Muscle layer of colon (tissue), 2 donors: ENCODE results near the gene BCORL1.

Experiments used
- H3K27ac ChIP-seq: one replicate; pipeline ENCODE4 v1.7.0; 2013; ENCODE audit warnings: low read depth, mild to moderate bottlenecking, low read length, moderate library complexity
- H3K27me3 ChIP-seq, 2 donors: one replicate each; pipeline ENCODE4 v1.7.0; 2013; ENCODE audit warnings: low read length in 2 of 2, mild to moderate bottlenecking in 2 of 2; ENCODE audit not compliant: insufficient read depth in 2 of 2, control insufficient read depth in 1 of 2
- H3K36me3 ChIP-seq: one replicate; pipeline ENCODE4 v1.7.0; 2013; ENCODE audit warnings: mild to moderate bottlenecking, low read length; ENCODE audit not compliant: insufficient read depth
- H3K4me1 ChIP-seq: one replicate; pipeline ENCODE4 v1.7.0; 2013; ENCODE audit warnings: mild to moderate bottlenecking, low read length; ENCODE audit not compliant: insufficient read depth
- H3K4me3 ChIP-seq, 2 donors: one replicate each; pipeline ENCODE4 v1.7.0; 2013; ENCODE audit warnings: low read length in 2 of 2, low read depth in 1 of 2, mild to moderate bottlenecking in 1 of 2, moderate library complexity in 1 of 2
- H3K9ac ChIP-seq: one replicate; pipeline ENCODE4 v1.7.0; 2013; ENCODE audit warnings: low read length
- H3K9me3 ChIP-seq: one replicate; pipeline ENCODE4 v1.7.0; 2013; ENCODE audit warnings: mild to moderate bottlenecking, low read length
- donor health status: abdominal sarcoma.
- donor health status: Adenocarcinoma of cecum.

The BCORL1 gene

DNA sequence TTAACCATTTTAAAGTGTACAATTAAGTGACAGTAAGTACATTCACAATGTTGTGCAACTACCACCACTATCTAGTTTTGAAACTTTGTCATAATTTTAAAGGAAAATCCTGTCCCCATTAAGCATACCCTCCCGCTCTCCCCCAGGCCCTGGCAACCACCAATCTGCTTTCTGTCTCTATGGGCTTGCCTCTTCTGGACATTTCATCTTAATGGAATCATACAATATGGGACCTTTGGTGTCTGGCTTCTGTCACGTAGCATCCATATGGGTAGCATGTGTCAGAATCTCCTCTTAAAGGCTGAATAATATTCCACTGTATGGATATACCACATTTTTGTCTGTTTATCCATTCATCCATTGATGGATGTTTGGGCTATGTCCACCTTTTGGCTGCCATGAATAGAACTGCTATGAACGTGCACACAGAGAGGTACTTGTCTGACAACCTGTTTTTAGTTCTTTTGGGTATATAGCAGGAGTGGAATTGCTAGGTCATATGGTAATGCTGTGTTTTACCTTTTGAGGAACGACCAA is 66.3 kb downstream of the BCORL1 start:
- H3K27ac ChIP-seq, result no peak overlapping the region
- peaks cover 26% of the 10 kb centered on the region for H3K36me3 ChIP-seq
- H3K4me3 ChIP-seq, result no peak overlapping the region
- H3K27me3 ChIP-seq, result peaks cover 0 to 7% of the 10 kb centered on the region in 2 donors
- H3K4me1 ChIP-seq, result no peaks in the 10 kb centered on the region
- H3K9ac ChIP-seq, result no peak overlapping the region
- H3K9me3 ChIP-seq, result no peaks in the 10 kb centered on the region

DNA sequence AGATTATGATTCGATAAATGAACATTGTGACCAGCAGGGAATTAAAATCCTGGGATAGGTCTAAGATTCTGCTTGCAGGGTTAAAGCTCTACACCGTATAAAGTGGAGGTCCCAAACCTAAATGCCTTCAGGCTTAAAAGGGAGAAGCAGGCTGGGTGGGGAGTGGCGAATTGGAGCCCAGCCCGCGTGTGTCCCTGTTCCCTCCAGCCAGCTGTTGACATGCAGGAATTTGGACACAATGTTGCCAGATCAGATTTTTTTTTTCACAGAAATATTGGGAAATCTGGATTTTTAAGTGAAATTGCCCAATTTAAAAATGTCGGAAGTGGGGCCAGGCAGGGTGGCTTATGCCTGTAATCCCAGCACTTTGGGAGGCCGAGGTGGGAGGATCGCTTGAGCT is 67.4 kb downstream of the BCORL1 start:
- peaks cover 26% of the 10 kb centered on the region for H3K36me3 ChIP-seq
- peaks cover 0 to 7% of the 10 kb centered on the region in 2 donors for H3K27me3 ChIP-seq

DNA sequence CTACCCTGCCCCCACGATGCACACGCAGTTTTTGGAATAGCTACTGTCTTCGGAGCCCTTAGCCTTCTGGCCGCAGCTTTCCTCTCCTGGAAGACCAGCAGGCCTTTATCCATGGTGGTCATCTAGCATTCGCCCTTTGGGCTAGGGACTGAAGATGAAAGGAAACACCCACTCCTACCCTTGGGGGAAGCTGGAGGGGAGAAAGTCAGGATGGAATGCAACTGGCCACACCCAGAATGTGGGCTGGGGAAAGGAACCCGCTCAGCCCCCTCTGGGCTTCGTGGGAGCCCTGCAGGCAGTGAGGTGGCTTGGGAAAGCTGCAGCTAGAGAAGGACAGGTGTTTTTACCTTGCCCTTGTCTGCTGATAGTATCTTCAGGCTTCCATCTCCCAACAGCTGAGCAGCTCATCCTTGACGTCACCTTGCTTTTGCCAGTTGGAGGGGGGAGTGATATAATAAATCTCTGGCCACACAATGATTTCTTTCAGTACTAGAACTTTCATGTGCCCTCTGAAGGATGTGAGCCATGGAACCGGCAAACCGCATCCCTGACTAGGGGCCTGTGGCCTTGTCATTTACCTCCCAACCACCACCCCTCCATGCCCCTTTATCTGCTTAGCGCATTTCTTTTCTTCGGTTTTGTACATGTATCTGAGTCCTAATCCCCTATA is 68.9 kb downstream of the BCORL1 start:
- Histone ChIP-seq H3K27ac (no peak overlapping the region), H3K9ac (no peak overlapping the region), H3K27me3 (peaks cover 0 to 7% of the 10 kb centered on the region in 2 donors), H3K4me1 (peaks cover 3% of the 10 kb centered on the region), H3K9me3 (no peaks in the 10 kb centered on the region), H3K36me3 (peaks cover 26% of the 10 kb centered on the region), H3K4me3 (no peak overlapping the region)

More for the DNA sequence above, 67.4 kb downstream of the BCORL1 start:
- no peaks in the 10 kb centered on the region for H3K4me1 ChIP-seq
- no peaks in the 10 kb centered on the region for H3K9me3 ChIP-seq
- H3K27ac ChIP-seq, result no peak overlapping the region
- H3K4me3 ChIP-seq, result no peak overlapping the region
- H3K9ac ChIP-seq, result no peak overlapping the region

DNA sequence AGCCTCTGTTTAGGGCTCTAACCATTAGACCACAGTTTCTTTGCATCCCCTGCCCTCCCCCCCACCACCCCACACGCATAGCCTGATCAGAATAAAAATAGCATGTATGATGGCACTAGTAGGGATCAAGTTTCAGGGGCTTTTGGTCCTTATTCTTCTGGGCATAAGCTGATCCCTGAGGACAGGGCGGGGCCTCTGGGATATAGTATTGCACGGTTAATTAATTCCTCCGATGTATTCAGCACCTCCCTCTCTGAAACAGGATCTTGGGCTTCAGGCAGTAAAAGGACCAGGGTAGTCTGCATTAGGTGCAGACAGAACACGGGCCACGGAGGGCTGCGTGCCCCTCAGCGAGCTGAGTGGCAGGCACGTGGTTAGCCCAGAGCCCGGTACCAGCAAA is 70.8 kb downstream of the BCORL1 start:
- Histone ChIP-seq H3K4me1 (peaks cover 3% of the 10 kb centered on the region), H3K9ac (no peak overlapping the region), H3K36me3 (peaks cover 12% of the 10 kb centered on the region), H3K27me3 (peaks cover 0 to 8% of the 10 kb centered on the region in 2 donors), H3K27ac (no peak overlapping the region), H3K9me3 (no peaks in the 10 kb centered on the region), H3K4me3 (no peak overlapping the region)

DNA sequence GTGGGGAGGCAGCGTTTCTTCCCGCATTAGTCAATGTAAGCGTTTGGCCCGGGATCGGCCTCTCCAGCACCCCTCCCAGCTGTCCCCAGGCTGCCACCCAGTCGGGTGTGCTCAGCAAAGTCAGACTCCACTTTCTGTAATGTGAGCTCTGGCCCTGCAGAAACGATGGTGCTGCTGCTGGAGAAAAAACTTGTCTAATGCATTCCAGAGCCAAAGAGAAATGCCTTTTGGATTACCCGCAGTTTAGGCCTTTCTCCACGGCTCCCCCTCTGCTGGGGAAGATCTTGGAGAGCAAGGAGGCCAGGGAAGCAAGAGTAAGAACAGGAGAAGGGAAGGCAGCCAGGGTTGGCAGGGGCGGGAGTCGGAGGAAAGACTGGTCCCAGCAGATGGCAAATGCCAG is 72.7 kb downstream of the BCORL1 start:
- Histone ChIP-seq H3K4me1 (peaks cover 17% of the 10 kb centered on the region), H3K27ac (peak overlapping the region; percentile 28), H3K27me3 (peaks cover 0 to 8% of the 10 kb centered on the region in 2 donors), H3K36me3 (peaks cover 11% of the 10 kb centered on the region), H3K4me3 (no peak overlapping the region), H3K9ac (no peak overlapping the region), H3K9me3 (no peaks in the 10 kb centered on the region)

DNA sequence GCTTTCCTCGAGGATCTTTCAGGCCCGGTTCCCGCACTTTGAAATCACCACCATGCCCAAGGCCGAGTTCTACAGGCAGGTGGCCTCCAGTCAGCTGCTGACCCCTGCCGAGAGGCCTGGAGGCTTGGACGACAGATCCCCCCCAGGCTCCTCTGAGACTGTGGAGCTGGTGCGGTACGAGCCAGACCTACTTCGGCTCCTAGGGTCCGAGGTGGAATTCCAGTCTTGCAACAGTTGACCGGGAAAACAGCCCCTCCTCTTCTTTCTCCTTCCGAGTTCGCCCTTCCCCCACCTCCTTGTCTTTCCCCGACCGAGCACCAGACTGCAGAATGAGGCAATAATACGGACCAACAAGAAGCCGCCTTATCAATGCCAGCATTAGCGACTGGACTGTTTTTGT is 73.5 kb downstream of the BCORL1 start:
- Histone ChIP-seq H3K9me3 (no peaks in the 10 kb centered on the region), H3K27ac (no peak overlapping the region), H3K4me3 (no peak overlapping the region), H3K4me1 (peaks cover 19% of the 10 kb centered on the region), H3K27me3 (peaks cover 0 to 14% of the 10 kb centered on the region in 2 donors), H3K9ac (no peak overlapping the region), H3K36me3 (peaks cover 11% of the 10 kb centered on the region)

DNA sequence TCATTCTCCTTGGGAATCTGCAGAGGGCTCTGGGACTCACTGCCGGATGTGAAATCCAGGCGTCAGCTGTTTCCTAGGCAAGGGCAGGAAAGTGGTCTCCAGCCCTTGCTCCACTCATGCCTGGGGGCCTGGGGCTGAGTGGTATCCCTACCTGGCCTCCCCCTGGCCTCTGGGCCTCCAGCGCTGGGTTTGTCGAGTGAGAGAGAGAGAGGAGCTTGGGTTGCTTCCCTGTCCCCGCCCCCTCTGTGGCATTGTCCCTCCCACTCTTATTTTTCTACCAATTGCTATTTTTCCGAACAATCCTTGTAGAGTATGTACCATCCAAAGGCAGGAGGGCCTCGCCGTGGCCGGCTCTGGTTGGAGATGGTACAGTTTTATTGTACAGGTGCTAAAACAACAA is 74.8 kb downstream of the BCORL1 start:
- no peaks in the 10 kb centered on the region for H3K9me3 ChIP-seq
- peaks cover 4% of the 10 kb centered on the region for H3K36me3 ChIP-seq
- H3K4me3 ChIP-seq, result no peak overlapping the region
- no peak overlapping the region for H3K9ac ChIP-seq
- peaks cover 0 to 15% of the 10 kb centered on the region in 2 donors for H3K27me3 ChIP-seq
- H3K27ac ChIP-seq, result no peak overlapping the region
- H3K4me1 ChIP-seq, result peaks cover 22% of the 10 kb centered on the region

DNA sequence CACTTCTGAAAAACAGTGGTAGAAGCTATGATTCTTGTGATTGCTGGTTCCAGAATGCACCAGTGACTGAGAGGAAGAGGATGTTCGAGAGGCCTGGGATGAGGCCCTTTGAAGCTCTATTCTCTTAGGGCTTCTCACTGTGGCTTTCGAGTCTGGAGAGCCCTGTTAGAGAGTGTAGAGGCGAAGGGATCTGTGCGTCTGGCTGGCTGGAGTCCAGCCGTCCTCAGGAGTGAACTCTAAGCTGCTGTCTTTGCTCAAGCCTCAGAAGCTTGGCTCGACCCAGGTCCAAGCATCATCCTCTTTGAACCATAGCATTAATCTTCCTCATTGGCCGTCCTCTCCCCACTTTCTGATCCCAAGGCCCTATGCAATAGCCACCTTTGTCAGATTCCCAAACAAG is 76.2 kb downstream of the BCORL1 start:
- Histone ChIP-seq H3K27ac (no peak overlapping the region), H3K4me1 (peaks cover 22% of the 10 kb centered on the region), H3K9ac (no peak overlapping the region), H3K9me3 (no peaks in the 10 kb centered on the region), H3K36me3 (no peaks in the 10 kb centered on the region), H3K4me3 (no peak overlapping the region), H3K27me3 (peaks cover 0 to 11% of the 10 kb centered on the region in 2 donors)

DNA sequence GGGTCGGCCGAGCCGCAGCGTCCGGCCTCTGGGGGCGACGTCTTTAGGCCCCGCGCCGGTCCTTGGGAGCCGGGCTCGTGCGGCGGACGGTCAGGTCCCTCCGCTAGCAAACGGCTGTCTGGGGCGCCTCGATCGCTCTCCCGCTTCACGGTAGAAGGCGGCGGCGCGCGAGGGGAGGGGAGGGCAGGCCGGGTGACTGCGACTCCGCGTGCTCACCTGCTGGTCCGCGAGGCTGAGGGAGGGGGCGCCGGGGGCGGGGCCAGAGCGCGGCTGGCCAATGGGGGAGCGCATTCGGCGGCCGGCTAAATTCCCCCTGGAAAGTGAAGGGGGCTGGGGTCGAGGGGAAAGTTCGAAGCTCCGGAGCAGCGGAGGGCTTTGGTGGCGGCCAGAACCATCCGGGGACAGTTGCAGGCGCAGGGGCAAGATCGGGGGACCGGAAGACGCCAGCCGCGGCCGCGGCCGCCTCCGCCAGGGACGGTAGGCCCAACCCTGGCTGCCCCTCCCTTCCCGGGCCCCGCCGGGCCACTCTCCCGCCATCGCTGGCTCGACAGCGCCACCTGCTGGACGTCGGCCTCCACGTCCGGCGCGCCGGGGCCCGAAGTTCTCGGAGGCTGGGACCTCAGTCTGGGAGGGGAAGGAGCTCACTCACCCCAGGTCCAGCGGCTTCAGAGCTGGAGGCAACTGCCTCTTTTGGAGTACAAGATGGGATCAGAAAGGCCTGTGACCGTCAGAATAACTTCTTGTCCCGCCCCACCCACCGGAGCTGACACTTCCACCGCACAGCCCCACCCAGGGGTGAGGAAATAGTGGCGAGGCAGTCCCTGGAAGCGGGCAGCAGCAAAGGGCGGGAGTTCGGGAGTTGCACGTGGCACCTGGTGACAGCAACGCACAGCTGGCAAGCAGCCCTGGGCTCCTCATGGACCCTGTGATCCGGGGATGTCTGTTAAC is 78.0 kb downstream of the BCORL1 start:
- Histone ChIP-seq H3K27me3 (peaks cover 0 to 11% of the 10 kb centered on the region in 2 donors), H3K9ac (no peak overlapping the region), H3K4me3 (peak overlapping the region; percentile 27 to 41), H3K9me3 (no peaks in the 10 kb centered on the region), H3K4me1 (peaks cover 22% of the 10 kb centered on the region), H3K36me3 (no peaks in the 10 kb centered on the region), H3K27ac (no peak overlapping the region)

DNA sequence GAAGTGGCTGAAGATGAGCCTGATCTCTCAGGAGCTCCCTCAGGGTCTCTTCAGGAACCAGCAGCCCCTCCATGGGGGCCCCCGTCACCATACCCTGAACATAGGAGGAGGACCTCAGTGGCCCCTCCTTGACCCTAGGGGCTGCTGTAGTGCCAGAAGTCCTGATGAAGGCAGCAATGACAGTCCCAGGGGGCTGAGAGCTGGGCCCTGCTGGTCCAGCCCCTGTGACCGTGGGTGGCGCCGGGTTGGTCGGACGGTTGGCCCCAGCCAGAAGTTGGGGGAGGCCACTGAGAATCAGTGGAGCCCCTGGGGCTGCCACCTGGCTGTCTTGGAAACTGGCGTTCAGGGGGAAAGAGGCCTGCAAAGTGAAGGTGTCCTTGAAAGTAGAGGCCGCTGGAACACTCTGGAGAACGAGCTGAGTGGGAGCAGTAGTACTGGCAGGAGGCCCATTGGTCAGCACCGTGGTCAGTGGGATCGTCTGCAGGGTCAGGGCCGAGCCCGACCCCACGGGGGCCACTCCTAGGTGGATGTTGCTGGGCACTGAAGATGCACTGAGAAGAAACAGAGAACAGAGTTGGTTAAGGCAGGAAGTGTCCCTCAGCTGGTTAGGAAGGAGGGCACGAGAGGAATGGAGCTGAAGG is 84.7 kb downstream of the BCORL1 start:
- Histone ChIP-seq H3K4me3 (no peak overlapping the region), H3K27me3 (no peaks in the 10 kb centered on the region), H3K4me1 (no peaks in the 10 kb centered on the region), H3K9me3 (no peaks in the 10 kb centered on the region), H3K9ac (no peak overlapping the region), H3K27ac (no peak overlapping the region), H3K36me3 (peaks cover 10% of the 10 kb centered on the region)
